Testis (tissue), 3 donors: ENCODE measurements around the gene PLEKHA1. TPM values are rescaled to one million over a fixed set of nuclear protein-coding genes. Genes with fewer than 3 reads are reported as not detected.

Experiments
- DNase-seq: peaks from one replicate; pipeline ENCODE4 v3.0.0-alpha.2; 2019
- H3K27ac ChIP-seq, 2 donors: fragments of 200-600 bp; sonication (generic); one replicate each; pipeline ENCODE4 v1.5.1; 2019
- H3K27me3 ChIP-seq: fragments of 200-600 bp; sonication (generic); one replicate; pipeline ENCODE4 v1.5.1; 2019
- H3K36me3 ChIP-seq: fragments of 200-600 bp; sonication (generic); one replicate; pipeline ENCODE4 v1.5.1; 2017; ENCODE audit warnings: low read depth; ENCODE audit errors: missing control alignments
- H3K4me1 ChIP-seq: fragments of 200-600 bp; sonication (generic); one replicate; pipeline ENCODE4 v1.5.1; 2019
- H3K4me3 ChIP-seq, 2 donors: fragments of 200-600 bp; sonication (generic); one replicate each; pipeline ENCODE4 v1.5.1; 2017 to 2019
- H3K9me3 ChIP-seq: fragments of 200-600 bp; sonication (generic); one replicate; pipeline ENCODE4 v1.5.1; 2017
- CTCF ChIP-seq, 3 experiments: fragments of 450-650 bp in 2 of 3; fragments of 200-600 bp in 1 of 3; sonication (generic) in 1 of 3; IDR thresholded peaks; one replicate each; pipeline ENCODE4 v1.5.1; 2016 to 2019; ENCODE audit warnings: antibody characterized with exemption in 3 of 3, mild to moderate bottlenecking in 2 of 3, moderate library complexity in 1 of 3
- POLR2A ChIP-seq: fragments of 450-650 bp; IDR thresholded peaks from one replicate; pipeline ENCODE4 v1.6.1; 2017; ENCODE audit warnings: antibody characterized with exemption, mild to moderate bottlenecking, moderate library complexity
- WGBS, 2 donors: methylation state at CpG; one replicate each; pipeline ENCODE4 v1.1.5; 2018; 5-methylcytosine and 5-hydroxymethylcytosine counted together
- intact Hi-C: fragments of 100-400 bp; cut with DNase I; formaldehyde crosslinking; loops from one replicate; pipeline ENCODE4 v1.15.1; 2023; ENCODE audit warnings: low total_unique reads
- polyA plus RNA-seq: library from polyadenylated mRNA; stranded (reverse); fragments of 350-450 nt; fragmentation: Illumina TruSeq; extraction: RNeasy Lipid Tissue Mini Kit (QIAGEN cat#74804); gene quantifications from one replicate; pipeline ENCODE4 v1.2.3, GENCODE V29; 2014; ENCODE audit warnings: low read depth, low replicate concordance; ENCODE audit not compliant: insufficient read depth
- total RNA-seq, 2 donors: library from RNA; depleted of rRNA; stranded (reverse); fragments of >200 nt; gene quantifications; one replicate each; pipeline ENCODE4 v1.2.3, GENCODE V29; 2016

The PLEKHA1 gene
- total and polyA plus RNA-seq, 3 donors from 2014 or later: 27.6 to 66.6 (median 35.7) TPM

GRCh38 chr10:122352817-122353525 is 21.5 kb upstream of the PLEKHA1 start:
- H3K27ac ChIP-seq: no peak overlapping the region
- H3K9me3 ChIP-seq: no peaks in the 10 kb centered on the region
- H3K36me3 ChIP-seq: no peaks in the 10 kb centered on the region
- DNase-seq: no peak
- H3K27me3 ChIP-seq: no peaks in the 10 kb centered on the region
- TF ChIP-seq POLR2A (no peak), CTCF (IDR thresholded peaks at IDR 0.05) (no peak)
- no peaks in the 10 kb centered on the region for H3K4me1 ChIP-seq
- intact Hi-C loops: no loop called here
- no peak overlapping the region for H3K4me3 ChIP-seq
- WGBS, 2 donors: 70 to 78% methylated on average over 8 of the region's 8 CpGs

GRCh38 chr10:122354383-122354782 is 20.1 kb upstream of the PLEKHA1 start:
- Histone ChIP-seq H3K9me3 (no peaks in the 10 kb centered on the region), H3K4me1 (no peaks in the 10 kb centered on the region), H3K27ac (no peak overlapping the region), H3K36me3 (no peaks in the 10 kb centered on the region), H3K27me3 (no peaks in the 10 kb centered on the region), H3K4me3 (no peak overlapping the region)
- DNase-seq: no peak
- TF ChIP-seq CTCF (IDR thresholded peaks at IDR 0.05) (no peak), POLR2A (no peak)
- intact Hi-C loops: no loop called here
- 83 to 87% methylated on average over 2 of the region's 2 CpGs for WGBS, 2 donors

GRCh38 chr10:122357685-122358084 is 16.8 kb upstream of the PLEKHA1 start:
- Histone ChIP-seq H3K27me3 (no peaks in the 10 kb centered on the region), H3K36me3 (no peaks in the 10 kb centered on the region), H3K4me1 (no peaks in the 10 kb centered on the region), H3K27ac (no peak overlapping the region), H3K9me3 (no peaks in the 10 kb centered on the region), H3K4me3 (no peak overlapping the region)
- no peak for DNase-seq
- intact Hi-C loops: no loop called here
- 89 to 93% methylated on average over 3 to 4 of the region's 4 CpGs for WGBS, 2 donors
- TF ChIP-seq POLR2A (no peak), CTCF (IDR thresholded peaks at IDR 0.05) (no peak)

GRCh38 chr10:122359621-122360020 is 14.9 kb upstream of the PLEKHA1 start:
- DNase-seq: no peak
- Histone ChIP-seq H3K4me3 (no peak overlapping the region), H3K27me3 (no peaks in the 10 kb centered on the region), H3K9me3 (no peaks in the 10 kb centered on the region), H3K4me1 (no peaks in the 10 kb centered on the region), H3K27ac (no peak overlapping the region), H3K36me3 (no peaks in the 10 kb centered on the region)
- 86 to 93% methylated on average over 2 of the region's 2 CpGs for WGBS, 2 donors
- intact Hi-C loops: no loop called here
- no peak for TF ChIP-seq CTCF (IDR thresholded peaks at IDR 0.05)
- no peak for TF ChIP-seq POLR2A

- DNase-seq: no peak
- H3K9me3 ChIP-seq: no peaks in the 10 kb centered on the region
- TF ChIP-seq CTCF (IDR thresholded peaks at IDR 0.05): no peak
- no peak for TF ChIP-seq POLR2A
- no peak overlapping the region for H3K27ac ChIP-seq
- intact Hi-C loops: no loop called here
- no peaks in the 10 kb centered on the region for H3K4me1 ChIP-seq
- H3K27me3 ChIP-seq: no peaks in the 10 kb centered on the region
- no peak overlapping the region for H3K4me3 ChIP-seq
- no peaks in the 10 kb centered on the region for H3K36me3 ChIP-seq
- 76 to 97% methylated on average over 1 of the region's 1 CpG for WGBS, 2 donors
Observed at GRCh38 chr10:122361046-122361445, 13.5 kb upstream of the PLEKHA1 start.
